Keratinocyte (primary cell): Measurements from ENCODE around the gene CXCR6. TPM values are rescaled to one million over a fixed set of nuclear protein-coding genes. Genes with fewer than 3 reads are reported as not detected.

ENCODE experiments used
- DNase-seq: peaks from one replicate; pipeline ENCODE4 v3.0.0-alpha.2; 2011; ENCODE audit warnings: low read depth, missing footprints, low spot score
- FAIRE-seq: peaks from 2 replicates; lab custom pipeline; 2011; peaks lifted over from hg19 to GRCh38; lab: Jason Lieb, UNC
- H2AFZ ChIP-seq: 2 replicates; pipeline ENCODE4 v1.6.0; 2012; ENCODE audit warnings: low read length, control low read depth, inconsistent platforms; ENCODE audit not compliant: control insufficient read depth
- H3K27ac ChIP-seq: 2 replicates; pipeline ENCODE4 v1.5.1; 2011; ENCODE audit warnings: low read length; ENCODE audit not compliant: control insufficient read depth, insufficient read depth
- H3K27me3 ChIP-seq: 3 replicates; pipeline ENCODE4 v1.6.0; 2011; ENCODE audit warnings: low read length; ENCODE audit not compliant: control insufficient read depth, insufficient read depth; ENCODE audit errors: extremely low read depth
- H3K36me3 ChIP-seq, 2 experiments: 2 replicates in 1 of 2; 3 replicates in 1 of 2; pipeline ENCODE4 v1.5.1; 2011; ENCODE audit warnings: low read length in 2 of 2, mild to moderate bottlenecking in 1 of 2; ENCODE audit not compliant: control insufficient read depth in 2 of 2, insufficient read depth in 2 of 2; ENCODE audit errors: extremely low read depth in 1 of 2
- H3K4me1 ChIP-seq: 3 replicates; pipeline ENCODE4 v1.5.1; 2011; ENCODE audit warnings: low read length; ENCODE audit not compliant: control insufficient read depth, insufficient read depth; ENCODE audit errors: extremely low read depth
- H3K4me2 ChIP-seq: 3 replicates; pipeline ENCODE4 v1.6.0; 2011; ENCODE audit warnings: low read depth, low read length; ENCODE audit not compliant: control insufficient read depth, insufficient read depth; ENCODE audit errors: extremely low read depth
- H3K4me3 ChIP-seq, 3 experiments: fragments of 200-600 bp in 1 of 3; sonication (generic) in 1 of 3; 2 replicates in 2 of 3; 3 replicates in 1 of 3; pipeline ENCODE4 v1.5.1; 2011 to 2016; ENCODE audit warnings: low read length in 3 of 3, mild to moderate bottlenecking in 3 of 3, control low read depth in 2 of 3, inconsistent platforms in 1 of 3, low read depth in 1 of 3, mixed read lengths in 1 of 3, mixed run types in 1 of 3, moderate library complexity in 1 of 3; ENCODE audit not compliant: control insufficient read depth in 2 of 3, insufficient read depth in 2 of 3; ENCODE audit errors: extremely low read depth in 1 of 3
- H3K79me2 ChIP-seq: 2 replicates; pipeline ENCODE4 v1.6.0; 2012; ENCODE audit warnings: low read length; ENCODE audit not compliant: control insufficient read depth, insufficient read depth
- H3K9ac ChIP-seq: 3 replicates; pipeline ENCODE4 v1.6.0; 2011; ENCODE audit warnings: low read length; ENCODE audit not compliant: control insufficient read depth, insufficient read depth; ENCODE audit errors: extremely low read depth
- H3K9me1 ChIP-seq: 3 replicates; pipeline ENCODE4 v1.6.0; 2011; ENCODE audit warnings: low read length; ENCODE audit not compliant: control insufficient read depth, insufficient read depth; ENCODE audit errors: extremely low read depth
- H3K9me3 ChIP-seq: 2 replicates; pipeline ENCODE4 v1.5.1; 2012; ENCODE audit warnings: low read depth, low read length; ENCODE audit not compliant: control insufficient read depth
- H4K20me1 ChIP-seq: 3 replicates; pipeline ENCODE4 v1.6.0; 2011; ENCODE audit warnings: low read length; ENCODE audit not compliant: control insufficient read depth, insufficient read depth; ENCODE audit errors: extremely low read depth
- EZH2 ChIP-seq: IDR thresholded peaks from one replicate; pipeline ENCODE4 v1.6.1; 2012; ENCODE audit warnings: inconsistent platforms, mild to moderate bottlenecking, low read length, moderate library complexity
- dilution Hi-C: fragments of 300-500 bp; cut with MboI; formaldehyde crosslinking; loops from one replicate; pipeline ENCODE4 v1.7.0; 2020; ENCODE audit warnings: low sequenced_read_pairs; ENCODE audit not compliant: extremely low pct_ligation_motif_present
- polyA plus RNA-seq, 5 experiments: library from polyadenylated mRNA; depleted of rRNA in 3 of 5; stranded (reverse) in 3 of 5; stranded (forward) in 1 of 5; unstranded in 1 of 5; fragments of >200 nt; gene quantifications; 1 replicate in 1 of 5; 2 replicates in 3 of 5; 3 replicates in 1 of 5; pipeline versions ENCODE4 v1.2.1 to v1.2.3, GENCODE V29; 2011 to 2012; ENCODE audit warnings: missing spikeins in 2 of 5, low read depth in 1 of 5, low replicate concordance in 1 of 5
- TF ChIP-seq, protein P1 (sequence below), 3 experiments: IDR thresholded peaks in 1 of 3; conservative IDR thresholded peaks in 1 of 3; optimal IDR thresholded peaks in 1 of 3; 2 replicates in 2 of 3; 3 replicates in 1 of 3; pipeline versions ENCODE3 to v1.5.1; 2011; ENCODE audit warnings: low read length in 3 of 3, mild to moderate bottlenecking in 3 of 3, moderate library complexity in 2 of 3, control low read depth in 1 of 3, inconsistent platforms in 1 of 3; ENCODE audit not compliant: insufficient read depth in 2 of 3; ENCODE audit errors: extremely low read depth in 1 of 3

CXCR6 gene
- polyA plus RNA-seq, 1 donor (not counting 4 experiments of a cell fraction or from before 2014, with no cell fraction given), result not detected

GRCh38 chr3:45972534-45973402, 29.5 kb downstream of the CXCR6 start:
- DNase-seq (no peak), FAIRE-seq (peak; percentile 52)
- no peaks in the 10 kb centered on the region for H4K20me1 ChIP-seq
- no peaks in the 10 kb centered on the region for H3K79me2 ChIP-seq
- H3K9ac ChIP-seq, result no peak overlapping the region
- no peak overlapping the region for H3K27ac ChIP-seq
- H3K4me2 ChIP-seq, result no peak overlapping the region
- TF ChIP-seq EZH2, result no peak
- TF ChIP-seq, protein P1, sequence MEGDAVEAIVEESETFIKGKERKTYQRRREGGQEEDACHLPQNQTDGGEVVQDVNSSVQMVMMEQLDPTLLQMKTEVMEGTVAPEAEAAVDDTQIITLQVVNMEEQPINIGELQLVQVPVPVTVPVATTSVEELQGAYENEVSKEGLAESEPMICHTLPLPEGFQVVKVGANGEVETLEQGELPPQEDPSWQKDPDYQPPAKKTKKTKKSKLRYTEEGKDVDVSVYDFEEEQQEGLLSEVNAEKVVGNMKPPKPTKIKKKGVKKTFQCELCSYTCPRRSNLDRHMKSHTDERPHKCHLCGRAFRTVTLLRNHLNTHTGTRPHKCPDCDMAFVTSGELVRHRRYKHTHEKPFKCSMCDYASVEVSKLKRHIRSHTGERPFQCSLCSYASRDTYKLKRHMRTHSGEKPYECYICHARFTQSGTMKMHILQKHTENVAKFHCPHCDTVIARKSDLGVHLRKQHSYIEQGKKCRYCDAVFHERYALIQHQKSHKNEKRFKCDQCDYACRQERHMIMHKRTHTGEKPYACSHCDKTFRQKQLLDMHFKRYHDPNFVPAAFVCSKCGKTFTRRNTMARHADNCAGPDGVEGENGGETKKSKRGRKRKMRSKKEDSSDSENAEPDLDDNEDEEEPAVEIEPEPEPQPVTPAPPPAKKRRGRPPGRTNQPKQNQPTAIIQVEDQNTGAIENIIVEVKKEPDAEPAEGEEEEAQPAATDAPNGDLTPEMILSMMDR (optimal IDR thresholded peaks at IDR 0.05 in 1 of 3, IDR thresholded peaks at IDR 0.05 in 1 of 3, conservative IDR thresholded peaks at IDR 0.05 in 1 of 3; ENCODE audit: extremely low read depth in 1 of 3, insufficient read depth in 2 of 3, low read length in 3 of 3), result no peak
- H2AFZ ChIP-seq, result no peak overlapping the region
- no peaks in the 10 kb centered on the region for H3K9me3 ChIP-seq
- H3K4me1 ChIP-seq, result peaks cover 6% of the 10 kb centered on the region
- H3K36me3 ChIP-seq, result peaks cover 12 to 13% of the 10 kb centered on the region in 2 experiments
- dilution Hi-C loops, result no loop called here
- H3K4me3 ChIP-seq, result no peak overlapping the region
- no peaks in the 10 kb centered on the region for H3K27me3 ChIP-seq
- H3K9me1 ChIP-seq, result no peaks in the 10 kb centered on the region

- H3K4me1 ChIP-seq, result peaks cover 6% of the 10 kb centered on the region
- no peaks in the 10 kb centered on the region for H3K9me3 ChIP-seq
- dilution Hi-C loops, result no loop called here
These were observed 31.4 kb downstream of the CXCR6 start for GRCh38 chr3:45974686-45975085.

More at GRCh38 chr3:45974686-45975085, 31.4 kb downstream of the CXCR6 start:
- Histone ChIP-seq H3K9ac (no peak overlapping the region), H3K27me3 (no peaks in the 10 kb centered on the region), H3K79me2 (no peaks in the 10 kb centered on the region), H3K4me2 (no peak overlapping the region), H3K27ac (no peak overlapping the region), H3K4me3 (no peak overlapping the region), H3K36me3 (peaks cover 5 to 6% of the 10 kb centered on the region in 2 experiments), H4K20me1 (no peaks in the 10 kb centered on the region), H3K9me1 (no peaks in the 10 kb centered on the region), H2AFZ (no peak overlapping the region)
- DNase-seq (no peak), FAIRE-seq (no peak)
- TF ChIP-seq, protein P1 (optimal IDR thresholded peaks at IDR 0.05 in 1 of 3, IDR thresholded peaks at IDR 0.05 in 1 of 3, conservative IDR thresholded peaks at IDR 0.05 in 1 of 3; ENCODE audit: extremely low read depth in 1 of 3, insufficient read depth in 2 of 3, low read length in 3 of 3), result no peak
- TF ChIP-seq EZH2, result no peak
